CD4-positive, alpha-beta T cell (primary cell): ENCODE results near the gene MACROD2. TPM values are rescaled to one million over a fixed set of nuclear protein-coding genes. Genes with fewer than 3 reads are reported as not detected.

ENCODE experiments used
- ATAC-seq: fragments of 200-7000 bp; cut with Tn5 transposase; one replicate; pipeline ENCODE4 v1.10.0; 2022; ENCODE audit warnings: mild to moderate bottlenecking; ENCODE audit not compliant: poor library complexity
- CTCF ChIA-PET: fragments of 350-600 bp; sonication (Branson Sonifier 250); formaldehyde crosslinking; loops from one replicate; lab custom pipeline; 2021; ENCODE audit warnings: antibody characterized with exemption, inconsistent platforms; lab: Charles Lee
- POLR2A ChIA-PET: fragments of 350-600 bp; sonication (Branson Sonifier 250); formaldehyde crosslinking; loops from one replicate; lab custom pipeline; 2021; ENCODE audit warnings: antibody characterized with exemption, inconsistent platforms; lab: Charles Lee
- DNase-seq, 14 experiments: peaks; one replicate each; pipeline ENCODE4 v3.0.0-alpha.2; 2013 to 2020; ENCODE audit warnings: mixed read lengths in 2 of 14
- H3K27ac ChIP-seq, 2 donors: one replicate each; pipeline versions ENCODE4 v1.5.1 to v1.7.0; 2013; ENCODE audit warnings: low read length in 2 of 2, low read depth in 1 of 2, mild to moderate bottlenecking in 1 of 2
- H3K27me3 ChIP-seq, 2 experiments: 1 replicate in 1 of 2; 2 replicates in 1 of 2; pipeline versions ENCODE4 v1.6.1 to v1.7.0; 2013; ENCODE audit warnings: low read length in 2 of 2, control low read depth in 1 of 2, mild to moderate bottlenecking in 1 of 2, moderate library complexity in 1 of 2; ENCODE audit not compliant: insufficient read depth in 2 of 2, control insufficient read depth in 1 of 2
- H3K36me3 ChIP-seq: one replicate; pipeline ENCODE4 v1.6.1; 2013; ENCODE audit warnings: low read length, control low read depth; ENCODE audit not compliant: insufficient read depth
- H3K4me1 ChIP-seq: one replicate; pipeline ENCODE4 v1.6.1; 2013; ENCODE audit warnings: low read length, control low read depth; ENCODE audit not compliant: insufficient read depth
- H3K4me3 ChIP-seq: one replicate; pipeline ENCODE4 v1.5.1; 2013; ENCODE audit warnings: mild to moderate bottlenecking, low read length, moderate library complexity
- H3K9me3 ChIP-seq, 2 experiments: 1 replicate in 1 of 2; 2 replicates in 1 of 2; pipeline versions ENCODE4 v1.6.1 to v1.7.0; 2013; ENCODE audit warnings: low read length in 2 of 2, mild to moderate bottlenecking in 2 of 2, control low read depth in 1 of 2, moderate library complexity in 1 of 2; ENCODE audit not compliant: control insufficient read depth in 1 of 2, insufficient read depth in 1 of 2
- H3K27ac Mint-ChIP-seq: one replicate; pipeline ENCODE4 v1.8.0; 2020; ENCODE audit warnings: mixed read lengths
- H3K27me3 Mint-ChIP-seq: one replicate; pipeline ENCODE4 v1.8.0; 2021; ENCODE audit warnings: mixed read lengths
- H3K36me3 Mint-ChIP-seq: one replicate; pipeline ENCODE4 v1.8.0; 2021; ENCODE audit warnings: low read depth, mixed read lengths
- H3K4me1 Mint-ChIP-seq: one replicate; pipeline ENCODE4 v1.8.0; 2021; ENCODE audit warnings: low read depth, mixed read lengths
- H3K4me3 Mint-ChIP-seq: one replicate; pipeline ENCODE4 v1.8.0; 2020; ENCODE audit warnings: mild to moderate bottlenecking, mixed read lengths
- H3K9me3 Mint-ChIP-seq: one replicate; pipeline ENCODE4 v1.8.0; 2020; ENCODE audit warnings: mixed read lengths
- intact Hi-C, 2 experiments: fragments of 100-400 bp; cut with DNase I in 1 of 2; cut with micrococcal nuclease in 1 of 2; formaldehyde crosslinking; loops; one replicate each; pipeline versions ENCODE4 v1.15.1 to v1.9.0; 2023 to 2025; cut with DNase I, micrococcal nuclease
- total RNA-seq, 174 experiments: library from RNA in 2 of 174; stranded (reverse) in 2 of 174; gene quantifications; one replicate each; pipeline ENCODE4 v1.2.3 and lab custom pipeline; 2021 to 2026
- TF ChIP-seq, protein P1 (sequence below): fragments of 200-600 bp; IDR thresholded peaks from one replicate; pipeline ENCODE4 v1.8.0; 2022; ENCODE audit warnings: antibody characterized with exemption, mild to moderate bottlenecking

The MACROD2 gene
- total RNA-seq, 2 experiments from 2014 or later: not detected

DNA sequence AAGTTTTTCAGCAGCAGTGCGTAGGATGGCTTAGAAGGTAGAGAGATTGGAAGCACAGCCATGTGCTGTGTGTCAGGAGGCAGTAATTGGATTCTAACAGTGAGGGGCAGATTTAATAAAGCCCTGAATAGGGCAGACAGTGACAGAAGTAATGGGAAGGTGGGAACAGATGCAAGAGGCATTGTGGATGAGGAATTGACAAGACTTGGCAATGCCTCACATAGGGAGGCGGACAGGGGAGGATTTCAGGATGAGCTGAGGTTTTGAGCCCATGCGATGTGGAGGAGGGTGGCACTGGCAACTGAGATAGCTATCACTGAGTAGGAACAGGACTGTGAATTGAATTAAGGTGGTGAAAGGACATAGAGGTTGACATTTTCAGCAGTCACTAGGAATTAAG is 604.3 kb downstream of the MACROD2 start:
- Histone ChIP-seq H3K4me3 (no peak overlapping the region), H3K27me3 (no peaks in the 10 kb centered on the region), H3K27ac (no peak overlapping the region), H3K36me3 (no peaks in the 10 kb centered on the region), H3K9me3 (peaks cover 0 to 5% of the 10 kb centered on the region in 2 experiments), H3K4me1 (no peaks in the 10 kb centered on the region)
- Mint-ChIP-seq H3K27me3 (no peaks in the 10 kb centered on the region), H3K36me3 (no peaks in the 10 kb centered on the region), H3K27ac (no peak overlapping the region), H3K4me1 (no peaks in the 10 kb centered on the region), H3K4me3 (no peak overlapping the region), H3K9me3 (no peaks in the 10 kb centered on the region)
- ChIA-PET POLR2A (no interaction called here), CTCF (no interaction called here)
- intact Hi-C loops: no loop called here
- TF ChIP-seq, protein P1, sequence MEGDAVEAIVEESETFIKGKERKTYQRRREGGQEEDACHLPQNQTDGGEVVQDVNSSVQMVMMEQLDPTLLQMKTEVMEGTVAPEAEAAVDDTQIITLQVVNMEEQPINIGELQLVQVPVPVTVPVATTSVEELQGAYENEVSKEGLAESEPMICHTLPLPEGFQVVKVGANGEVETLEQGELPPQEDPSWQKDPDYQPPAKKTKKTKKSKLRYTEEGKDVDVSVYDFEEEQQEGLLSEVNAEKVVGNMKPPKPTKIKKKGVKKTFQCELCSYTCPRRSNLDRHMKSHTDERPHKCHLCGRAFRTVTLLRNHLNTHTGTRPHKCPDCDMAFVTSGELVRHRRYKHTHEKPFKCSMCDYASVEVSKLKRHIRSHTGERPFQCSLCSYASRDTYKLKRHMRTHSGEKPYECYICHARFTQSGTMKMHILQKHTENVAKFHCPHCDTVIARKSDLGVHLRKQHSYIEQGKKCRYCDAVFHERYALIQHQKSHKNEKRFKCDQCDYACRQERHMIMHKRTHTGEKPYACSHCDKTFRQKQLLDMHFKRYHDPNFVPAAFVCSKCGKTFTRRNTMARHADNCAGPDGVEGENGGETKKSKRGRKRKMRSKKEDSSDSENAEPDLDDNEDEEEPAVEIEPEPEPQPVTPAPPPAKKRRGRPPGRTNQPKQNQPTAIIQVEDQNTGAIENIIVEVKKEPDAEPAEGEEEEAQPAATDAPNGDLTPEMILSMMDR: no peak
- DNase-seq (no peak), ATAC-seq (no peak)

GRCh38 chr20:14600527-14600926 is 605.2 kb downstream of the MACROD2 start:
- Mint-ChIP-seq H3K36me3 (no peaks in the 10 kb centered on the region), H3K27me3 (no peaks in the 10 kb centered on the region), H3K9me3 (no peaks in the 10 kb centered on the region), H3K4me3 (no peak overlapping the region), H3K4me1 (no peaks in the 10 kb centered on the region), H3K27ac (no peak overlapping the region)
- no peak for ATAC-seq
- no peak for DNase-seq
- H3K9me3 ChIP-seq: no peaks in the 10 kb centered on the region
- CTCF ChIA-PET: no interaction called here
- POLR2A ChIA-PET: no interaction called here
- no peak overlapping the region for H3K4me3 ChIP-seq
- H3K36me3 ChIP-seq: no peaks in the 10 kb centered on the region
- no peaks in the 10 kb centered on the region for H3K4me1 ChIP-seq
- TF ChIP-seq, protein P1: no peak
- no peak overlapping the region for H3K27ac ChIP-seq
- intact Hi-C loops: no loop called here
- H3K27me3 ChIP-seq: no peaks in the 10 kb centered on the region

DNA sequence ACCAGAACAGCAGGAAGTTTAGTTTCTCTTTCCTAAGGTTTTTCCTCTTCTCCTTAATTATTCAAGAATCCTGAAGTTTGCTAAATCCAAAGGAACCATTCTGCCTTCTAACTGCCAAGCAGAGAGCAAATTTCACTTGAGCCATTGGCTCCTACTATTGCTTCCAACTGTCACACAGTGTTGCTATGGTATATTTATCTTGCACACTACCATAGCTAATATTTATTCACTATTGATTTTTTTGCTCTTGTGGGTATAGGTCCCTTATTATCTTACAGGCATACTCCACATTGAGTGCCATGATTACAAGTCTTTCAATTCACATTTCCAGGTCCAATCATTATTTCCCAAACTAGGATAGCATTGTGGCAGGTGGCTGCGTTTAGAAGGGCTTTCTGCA is 608.8 kb downstream of the MACROD2 start:
- ChIA-PET CTCF (no interaction called here), POLR2A (no interaction called here)
- Histone ChIP-seq H3K9me3 (peaks cover 0 to 4% of the 10 kb centered on the region in 2 experiments), H3K4me1 (no peaks in the 10 kb centered on the region), H3K27ac (no peak overlapping the region), H3K4me3 (no peak overlapping the region), H3K36me3 (no peaks in the 10 kb centered on the region), H3K27me3 (no peaks in the 10 kb centered on the region)
- no peaks in the 10 kb centered on the region for H3K4me1 Mint-ChIP-seq
- ATAC-seq: no peak
- no peak for DNase-seq
- no peak overlapping the region for H3K27ac Mint-ChIP-seq
- H3K4me3 Mint-ChIP-seq: no peak overlapping the region
- H3K36me3 Mint-ChIP-seq: no peaks in the 10 kb centered on the region
- H3K9me3 Mint-ChIP-seq: peaks cover 8% of the 10 kb centered on the region
- intact Hi-C loops: no loop called here
- no peaks in the 10 kb centered on the region for H3K27me3 Mint-ChIP-seq
- TF ChIP-seq, protein P1: no peak
